Measurements from ENCODE around the gene SSU72.

DNA sequence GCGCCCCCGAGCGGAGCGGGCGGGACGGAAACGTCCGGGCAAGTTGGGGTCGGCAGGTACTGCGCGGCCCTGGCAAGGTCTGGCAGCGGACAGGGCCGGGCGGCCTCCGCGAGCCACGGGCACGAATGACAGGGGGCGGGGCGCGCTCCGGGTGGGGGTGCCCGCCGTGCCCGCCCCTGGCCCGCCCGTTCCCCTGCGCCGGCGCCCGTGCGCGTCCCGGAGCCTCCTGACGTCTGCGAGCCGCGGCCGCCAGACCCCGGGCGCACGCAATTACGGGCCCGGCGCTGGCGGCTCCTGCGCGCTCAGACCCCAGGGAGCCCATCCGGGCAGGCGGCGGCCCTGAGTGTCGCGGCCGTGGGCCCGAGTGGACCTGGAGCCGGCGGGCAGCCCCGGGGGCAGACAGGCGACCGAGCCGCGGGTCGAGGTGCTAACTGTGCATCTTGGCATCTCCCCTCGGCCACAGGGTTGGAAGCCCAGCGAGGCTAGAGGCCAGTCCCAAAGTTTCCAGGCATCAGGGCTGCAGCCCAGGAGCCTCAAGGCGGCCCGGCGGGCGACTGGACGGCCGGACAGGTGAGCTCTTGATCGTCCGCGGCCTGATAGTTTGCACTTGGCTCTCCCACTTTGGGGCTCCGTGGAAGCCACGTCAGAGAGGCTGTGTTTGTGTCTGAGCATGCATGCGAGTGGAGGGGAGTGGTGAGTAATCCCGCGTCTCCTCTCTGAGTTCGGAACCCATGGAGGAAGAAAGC is 41.6 kb upstream of the SSU72 start:
- no peak for TF ChIP-seq POLR2A (IDR thresholded peaks at IDR 0.05)
- TF ChIP-seq, protein P1, sequence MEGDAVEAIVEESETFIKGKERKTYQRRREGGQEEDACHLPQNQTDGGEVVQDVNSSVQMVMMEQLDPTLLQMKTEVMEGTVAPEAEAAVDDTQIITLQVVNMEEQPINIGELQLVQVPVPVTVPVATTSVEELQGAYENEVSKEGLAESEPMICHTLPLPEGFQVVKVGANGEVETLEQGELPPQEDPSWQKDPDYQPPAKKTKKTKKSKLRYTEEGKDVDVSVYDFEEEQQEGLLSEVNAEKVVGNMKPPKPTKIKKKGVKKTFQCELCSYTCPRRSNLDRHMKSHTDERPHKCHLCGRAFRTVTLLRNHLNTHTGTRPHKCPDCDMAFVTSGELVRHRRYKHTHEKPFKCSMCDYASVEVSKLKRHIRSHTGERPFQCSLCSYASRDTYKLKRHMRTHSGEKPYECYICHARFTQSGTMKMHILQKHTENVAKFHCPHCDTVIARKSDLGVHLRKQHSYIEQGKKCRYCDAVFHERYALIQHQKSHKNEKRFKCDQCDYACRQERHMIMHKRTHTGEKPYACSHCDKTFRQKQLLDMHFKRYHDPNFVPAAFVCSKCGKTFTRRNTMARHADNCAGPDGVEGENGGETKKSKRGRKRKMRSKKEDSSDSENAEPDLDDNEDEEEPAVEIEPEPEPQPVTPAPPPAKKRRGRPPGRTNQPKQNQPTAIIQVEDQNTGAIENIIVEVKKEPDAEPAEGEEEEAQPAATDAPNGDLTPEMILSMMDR (IDR thresholded peaks at IDR 0.05), result no peak
